Common myeloid progenitor, CD34-positive (primary cell): ENCODE results near the gene SOHLH1.
"Not testable (repeated sequence)": the region's sequence is repeated elsewhere in the genome, so short reads cannot be mapped to it uniquely, and the experiment has no call there.

ENCODE experiments used
- CTCF ChIA-PET: fragments of 350-600 bp; sonication (Branson Sonifier 250); formaldehyde crosslinking; loops from one replicate; lab custom pipeline; 2021; ENCODE audit warnings: antibody characterized with exemption; lab: Charles Lee
- POLR2A ChIA-PET: fragments of 350-600 bp; sonication (Branson Sonifier 250); formaldehyde crosslinking; loops from one replicate; lab custom pipeline; 2021; ENCODE audit warnings: antibody characterized with exemption; lab: Charles Lee
- DNase-seq, 3 donors: peaks; one replicate each; pipeline versions ENCODE4 v3.0.0 to v3.0.0-alpha.2; 2013
- H3K27ac ChIP-seq, 2 experiments: 1 replicate in 1 of 2; 2 replicates in 1 of 2; pipeline ENCODE4 v1.7.0; 2013; ENCODE audit warnings: inconsistent platforms in 2 of 2, low read length in 2 of 2, mild to moderate bottlenecking in 2 of 2, low read depth in 1 of 2, moderate library complexity in 1 of 2; ENCODE audit not compliant: severe bottlenecking in 2 of 2, insufficient read depth in 1 of 2, poor library complexity in 1 of 2
- H3K27me3 ChIP-seq, 5 experiments: replicated peaks in 2 of 5; 1 replicate in 3 of 5; 2 replicates in 2 of 5; pipeline versions ENCODE4 v1.6.1 to v1.7.0; 2013; ENCODE audit warnings: low read length in 4 of 5, mild to moderate bottlenecking in 2 of 5, moderate library complexity in 2 of 5, inconsistent platforms in 1 of 5; ENCODE audit not compliant: insufficient read depth in 5 of 5, control insufficient read depth in 4 of 5
- H3K36me3 ChIP-seq, 4 experiments: 1 replicate in 2 of 4; 2 replicates in 2 of 4; pipeline versions ENCODE4 v1.6.1 to v1.7.0; 2013; ENCODE audit warnings: low read length in 3 of 4, control low read depth in 1 of 4, mild to moderate bottlenecking in 1 of 4; ENCODE audit not compliant: control insufficient read depth in 4 of 4, insufficient read depth in 4 of 4
- H3K4me1 ChIP-seq, 4 experiments: 1 replicate in 3 of 4; 2 replicates in 1 of 4; pipeline versions ENCODE4 v1.6.1 to v1.7.1; 2013; ENCODE audit warnings: low read length in 3 of 4, mild to moderate bottlenecking in 3 of 4, control low read depth in 1 of 4, inconsistent platforms in 1 of 4, moderate library complexity in 1 of 4; ENCODE audit not compliant: control insufficient read depth in 4 of 4, insufficient read depth in 4 of 4; ENCODE audit errors: control extremely low read depth in 1 of 4
- H3K4me3 ChIP-seq, 7 experiments: 1 replicate in 4 of 7; 2 replicates in 3 of 7; pipeline versions ENCODE4 v1.5.1 to v1.7.0; 2013; ENCODE audit warnings: mild to moderate bottlenecking in 7 of 7, low read length in 6 of 7, moderate library complexity in 6 of 7, inconsistent platforms in 2 of 7, low read depth in 2 of 7, control low read depth in 1 of 7; ENCODE audit not compliant: insufficient read depth in 4 of 7, control insufficient read depth in 1 of 7; ENCODE audit errors: extremely low read depth in 1 of 7
- H3K9me3 ChIP-seq, 5 experiments: 1 replicate in 4 of 5; 2 replicates in 1 of 5; pipeline versions ENCODE4 v1.6.1 to v1.7.1; 2013; ENCODE audit warnings: low read length in 4 of 5, mild to moderate bottlenecking in 2 of 5, inconsistent platforms in 1 of 5, low read depth in 1 of 5, moderate library complexity in 1 of 5; ENCODE audit not compliant: control insufficient read depth in 4 of 5, insufficient read depth in 2 of 5; ENCODE audit errors: control extremely low read depth in 1 of 5
- WGBS: methylation state at CpG from one replicate; pipeline ENCODE4 v1.1.5; 2013; ENCODE audit not compliant: insufficient coverage; 5-methylcytosine and 5-hydroxymethylcytosine counted together

Gene SOHLH1

DNA sequence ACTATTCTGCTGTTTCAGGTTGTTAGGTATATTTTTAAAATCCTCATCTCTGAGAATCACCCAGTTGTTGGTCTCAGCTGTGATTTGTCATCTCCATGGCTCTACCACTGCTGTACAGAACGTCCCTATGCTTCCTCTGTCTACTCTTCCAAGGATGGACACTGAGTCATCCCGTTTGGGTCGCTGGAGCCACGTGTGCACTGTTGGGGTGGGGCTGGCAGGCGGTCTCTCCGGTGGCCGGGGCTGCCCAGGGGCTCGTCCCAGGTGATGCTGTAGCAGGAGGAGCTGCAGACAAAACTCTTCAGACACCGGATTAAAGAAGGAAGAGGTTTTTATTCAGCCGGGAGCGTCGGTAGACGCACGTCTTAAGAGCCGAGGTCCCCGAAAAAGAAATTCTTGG is 19.2 kb downstream of the SOHLH1 start:
- H3K27ac ChIP-seq: no peak overlapping the region
- WGBS: 82% methylated on average over 16 of the region's 16 CpGs

DNA sequence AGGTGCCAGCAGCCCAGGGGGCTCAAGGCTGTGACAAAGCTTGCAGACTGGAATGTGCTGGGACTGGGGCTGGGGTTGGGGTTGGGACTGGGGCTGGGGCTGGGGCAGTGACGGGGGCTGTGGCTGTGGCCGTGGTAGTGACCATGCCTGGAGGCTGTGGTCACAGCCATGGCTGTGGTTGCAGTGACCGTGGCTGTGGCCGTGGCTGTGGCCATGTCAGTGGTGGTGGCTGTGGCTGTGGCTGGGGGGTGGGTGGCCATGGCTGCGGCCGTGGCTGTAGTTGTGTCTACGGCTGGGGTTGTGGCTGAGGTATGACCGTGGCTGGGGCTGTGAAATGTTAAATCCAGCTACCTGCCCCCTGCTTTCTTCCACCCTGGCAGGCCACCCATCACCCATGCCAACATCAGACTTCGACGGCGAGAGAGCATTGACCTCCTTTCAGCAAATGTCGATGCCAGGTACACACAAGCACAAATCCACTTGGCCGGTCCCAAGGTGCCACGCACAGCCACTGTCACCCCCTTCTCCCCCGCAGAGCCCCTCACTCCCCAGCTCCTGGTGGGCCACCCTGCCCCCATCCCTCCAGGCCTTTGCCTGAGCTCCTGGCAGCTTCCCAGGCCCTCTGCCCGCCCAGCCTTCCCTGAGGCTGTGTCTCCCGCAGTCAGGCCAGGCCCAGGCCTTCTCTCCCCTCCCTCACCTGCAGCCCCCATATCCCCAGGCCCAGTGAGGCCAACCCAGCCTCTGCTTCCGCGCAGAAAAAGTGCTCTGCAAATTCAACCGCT is 20.9 kb downstream of the SOHLH1 start:
- Histone ChIP-seq H3K27me3 (peaks cover 0 to 20% (median 0%) of the 10 kb centered on the region in 5 experiments), H3K27ac (no peak overlapping the region), H3K4me3 (no peak overlapping the region), H3K9me3 (peaks cover 0 to 2% (median 0%) of the 10 kb centered on the region in 5 experiments), H3K36me3 (no peaks in the 10 kb centered on the region), H3K4me1 (no peaks in the 10 kb centered on the region)
- WGBS: 95% methylated on average over 18 of the region's 20 CpGs
- DNase-seq: no peak
- CTCF ChIA-PET: no interaction called here
- POLR2A ChIA-PET: no interaction called here

More for the DNA sequence above, 19.2 kb downstream of the SOHLH1 start:
- H3K36me3 ChIP-seq: no peaks in the 10 kb centered on the region
- POLR2A ChIA-PET: no interaction called here
- peaks cover 0 to 2% (median 0%) of the 10 kb centered on the region in 5 experiments for H3K9me3 ChIP-seq
- H3K4me1 ChIP-seq: no peaks in the 10 kb centered on the region
- DNase-seq: no peak
- peaks cover 0 to 22% (median 0%) of the 10 kb centered on the region in 5 experiments for H3K27me3 ChIP-seq
- H3K4me3 ChIP-seq: no peak overlapping the region
- CTCF ChIA-PET: no interaction called here

DNA sequence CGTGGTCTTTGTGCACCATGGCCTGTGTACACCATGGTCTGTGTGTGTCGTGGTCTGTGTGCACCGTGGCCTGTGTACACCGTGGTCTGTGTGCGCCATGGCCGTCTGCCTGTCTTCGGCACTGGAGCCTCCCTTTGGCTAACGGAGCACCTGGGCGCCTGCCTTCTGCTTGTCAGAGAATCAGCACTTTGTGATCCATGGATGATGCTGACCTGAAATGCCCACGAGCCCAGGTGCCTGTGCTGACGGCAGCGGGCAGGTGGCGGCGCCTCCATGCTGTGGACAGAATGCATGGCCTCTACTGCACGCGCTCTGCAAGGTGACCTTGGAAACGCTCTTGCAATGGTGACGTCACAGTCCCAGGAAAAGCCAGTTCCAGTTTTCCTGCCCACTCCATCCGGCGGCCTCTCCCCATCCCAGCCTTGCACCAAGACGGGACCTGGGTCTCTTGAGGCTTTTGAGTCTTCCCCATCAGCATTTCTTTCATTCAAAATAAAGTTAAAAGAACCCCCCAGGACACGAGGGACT is 21.6 kb downstream of the SOHLH1 start:
- Histone ChIP-seq H3K4me3 (no peak overlapping the region), H3K4me1 (no peaks in the 10 kb centered on the region), H3K27ac (no peak overlapping the region), H3K36me3 (no peaks in the 10 kb centered on the region), H3K9me3 (peaks cover 0 to 2% (median 0%) of the 10 kb centered on the region in 5 experiments), H3K27me3 (peaks cover 0 to 25% (median 0%) of the 10 kb centered on the region in 5 experiments)
- WGBS: 92% methylated on average over 22 of the region's 22 CpGs
- DNase-seq: no peak
- ChIA-PET CTCF (no interaction called here), POLR2A (no interaction called here)

DNA sequence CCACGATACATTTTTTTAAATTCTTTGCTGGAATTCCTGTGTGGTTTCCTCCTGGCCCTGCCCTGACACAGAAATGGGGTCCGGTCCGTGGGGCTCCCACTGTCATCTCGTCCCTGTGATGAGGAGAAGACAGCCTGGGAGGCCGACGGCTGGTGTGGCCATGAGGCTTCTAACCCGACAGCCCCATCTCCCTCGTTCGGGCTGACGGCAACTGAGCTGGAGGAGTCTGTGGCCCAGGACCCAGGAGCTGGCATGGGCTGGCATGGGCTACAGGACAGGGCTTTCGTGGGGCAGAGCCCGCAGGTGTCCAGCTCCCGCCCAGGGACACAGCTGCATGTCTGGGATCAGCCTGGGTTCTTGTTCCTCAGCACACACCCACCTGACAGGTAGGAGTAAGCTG is 22.4 kb downstream of the SOHLH1 start:
- WGBS: 87% methylated on average over 13 of the region's 13 CpGs
- no peak for DNase-seq
- Histone ChIP-seq H3K27me3 (peaks cover 0 to 24% (median 0%) of the 10 kb centered on the region in 5 experiments), H3K4me1 (no peaks in the 10 kb centered on the region), H3K36me3 (no peaks in the 10 kb centered on the region), H3K9me3 (peaks cover 0 to 2% (median 0%) of the 10 kb centered on the region in 5 experiments), H3K27ac (no peak overlapping the region), H3K4me3 (no peak overlapping the region)
- CTCF ChIA-PET: no interaction called here
- POLR2A ChIA-PET: no interaction called here

DNA sequence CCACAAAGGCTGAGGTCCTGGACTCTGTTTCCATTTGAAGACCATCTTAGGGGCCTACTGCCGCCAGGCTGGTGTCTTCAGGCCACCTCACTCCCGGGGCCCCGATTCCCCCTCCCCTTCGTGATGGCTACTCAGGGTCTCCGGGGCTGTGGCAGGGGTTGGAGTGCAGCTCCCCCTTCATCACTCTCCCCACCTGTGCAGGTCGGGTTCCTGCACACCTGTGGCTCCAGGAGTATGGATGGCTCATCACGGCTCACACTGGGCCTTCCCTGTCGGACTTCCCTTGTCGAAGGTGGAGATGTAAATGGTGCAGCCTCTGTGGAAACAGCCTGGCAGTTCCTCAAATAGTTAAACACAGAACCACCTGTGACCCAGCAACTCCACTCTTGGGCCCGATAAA is 24.3 kb downstream of the SOHLH1 start:
- no peak for DNase-seq
- Histone ChIP-seq H3K4me1 (no peaks in the 10 kb centered on the region), H3K27ac (no peak overlapping the region), H3K36me3 (no peaks in the 10 kb centered on the region), H3K4me3 (no peak overlapping the region), H3K9me3 (peaks cover 0 to under 1% (median 0%) of the 10 kb centered on the region in 5 experiments), H3K27me3 (peaks cover 0 to 17% (median 0%) of the 10 kb centered on the region in 5 experiments)
- 84% methylated on average over 9 of the region's 10 CpGs for WGBS
- POLR2A ChIA-PET: no interaction called here
- CTCF ChIA-PET: no interaction called here

DNA sequence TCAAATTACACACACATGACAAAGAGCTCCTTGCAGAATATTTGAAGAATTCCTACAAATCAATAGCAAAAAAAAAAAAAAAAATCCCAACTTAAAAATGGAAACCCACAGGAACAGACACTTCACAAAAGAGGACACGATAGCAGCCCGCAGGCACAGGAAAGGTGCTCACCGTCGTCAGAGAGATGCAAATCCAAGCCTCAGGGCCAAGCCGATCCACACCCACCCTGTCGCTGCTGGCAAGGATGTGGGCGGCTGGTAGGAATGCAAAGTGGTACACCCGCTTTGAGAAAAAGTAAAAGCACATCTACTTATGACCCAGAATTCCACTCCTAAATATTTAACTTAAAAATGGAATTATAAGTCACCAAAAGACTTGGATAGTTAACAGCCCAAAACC is 25.3 kb downstream of the SOHLH1 start:
- H3K9me3 ChIP-seq: peaks cover 0 to 3% (median 0%) of the 10 kb centered on the region in 5 experiments
- no peak overlapping the region for H3K4me3 ChIP-seq
- H3K36me3 ChIP-seq: no peaks in the 10 kb centered on the region
- peaks cover 0 to 17% (median 0%) of the 10 kb centered on the region in 5 experiments for H3K27me3 ChIP-seq
- ChIA-PET POLR2A (no interaction called here), CTCF (no interaction called here)
- WGBS: 88% methylated on average over 7 of the region's 8 CpGs
- no peak overlapping the region for H3K27ac ChIP-seq
- no peaks in the 10 kb centered on the region for H3K4me1 ChIP-seq
- no peak for DNase-seq

DNA sequence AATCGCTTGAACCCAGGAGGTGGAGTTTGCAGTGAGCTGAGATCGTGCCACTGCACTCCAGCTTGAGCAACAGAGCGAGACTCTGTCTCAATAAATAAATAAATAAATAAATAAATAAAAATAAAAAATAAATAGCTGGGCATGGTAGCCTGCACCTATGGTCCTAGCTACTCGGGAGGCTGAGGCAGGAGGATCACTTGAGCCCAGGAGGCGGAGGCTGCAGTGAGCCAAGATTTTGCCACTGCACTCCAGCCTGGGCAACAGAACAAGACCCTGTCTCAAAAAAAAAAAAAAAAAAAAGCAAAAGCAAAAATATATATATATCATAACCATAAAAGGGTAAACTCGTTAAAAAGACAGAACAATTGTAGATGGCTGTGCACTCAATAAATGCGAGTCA is 26.5 kb downstream of the SOHLH1 start:
- WGBS: 100% methylated on average over 2 of the region's 7 CpGs
- H3K27ac ChIP-seq, H3K9me3 ChIP-seq, DNase-seq, H3K4me3 ChIP-seq, H3K4me1 ChIP-seq, POLR2A ChIA-PET, H3K36me3 ChIP-seq: not testable (repeated sequence)
- H3K27me3 ChIP-seq: peaks cover 0 to 17% (median 0%) of the 10 kb centered on the region in 5 experiments
- CTCF ChIA-PET: interaction anchor here (1.0 kb wide), 1 partner anchor 74 kb away, joined by 3 read pairs; no protein-coding TSS in a partner anchor
